MCF 10A (cell line): ENCODE measurements around the gene USP10. TPM values are rescaled to one million over a fixed set of nuclear protein-coding genes. Genes with fewer than 3 reads are reported as not detected.

Source experiments
- BruUV-seq: library from RNA; stranded (reverse); fragments of 400-500 nt; replicated peaks from 2 replicates; lab custom pipeline; 2021; lab: Mats Ljungman, UMichigan
- CTCF ChIA-PET: fragments of 300-600 bp; sonication (Branson Sonifier 250); formaldehyde crosslinking; extraction: SDS; loops from one replicate; lab custom pipeline; 2021; ENCODE audit warnings: antibody characterized with exemption, inconsistent platforms; lab: Yijun Ruan, JAX
- POLR2A ChIA-PET: fragments of 300-600, 350-650 bp; sonication (Branson Sonifier 250); formaldehyde crosslinking; extraction: SDS; loops from one replicate; lab custom pipeline; 2020; ENCODE audit warnings: antibody characterized with exemption, inconsistent platforms; lab: Yijun Ruan, JAX
- DNase-seq: peaks from one replicate; pipeline ENCODE4 v3.0.0-alpha.2; 2018; ENCODE audit not compliant: unreplicated experiment
- H3K27ac Mint-ChIP-seq: one replicate; pipeline ENCODE4 v1.8.0; 2022; ENCODE audit warnings: mild to moderate bottlenecking, low read depth, mixed read lengths; ENCODE audit not compliant: unreplicated experiment
- H3K27me3 Mint-ChIP-seq: one replicate; pipeline ENCODE4 v1.8.0; 2022; ENCODE audit warnings: mixed read lengths; ENCODE audit not compliant: insufficient read depth, unreplicated experiment
- H3K36me3 Mint-ChIP-seq: one replicate; pipeline ENCODE4 v1.8.0; 2022; ENCODE audit warnings: mild to moderate bottlenecking, moderate library complexity, mixed read lengths; ENCODE audit not compliant: insufficient read depth, unreplicated experiment
- H3K4me1 Mint-ChIP-seq: one replicate; pipeline ENCODE4 v1.8.0; 2022; ENCODE audit warnings: mixed read lengths; ENCODE audit not compliant: insufficient read depth, unreplicated experiment
- H3K4me3 Mint-ChIP-seq: one replicate; pipeline ENCODE4 v1.8.0; 2022; ENCODE audit warnings: mild to moderate bottlenecking, moderate library complexity, mixed read lengths; ENCODE audit not compliant: unreplicated experiment
- H3K9me3 Mint-ChIP-seq: one replicate; pipeline ENCODE4 v1.8.0; 2022; ENCODE audit warnings: mixed read lengths; ENCODE audit not compliant: unreplicated experiment
- CTCF ChIP-seq: fragments of 200-600 bp; IDR thresholded peaks from one replicate; pipeline ENCODE4 v1.8.0; 2022; ENCODE audit warnings: antibody characterized with exemption, mild to moderate bottlenecking; ENCODE audit not compliant: unreplicated experiment
- intact Hi-C: fragments of 100-400 bp; cut with micrococcal nuclease; formaldehyde crosslinking; loops from 2 replicates; pipeline ENCODE4 v1.14.1; 2022
- total RNA-seq: library from RNA; stranded (reverse); gene quantifications from 2 replicates; pipeline ENCODE4 v1.2.3, GENCODE V29; 2022

The USP10 gene
- total RNA-seq, 1 experiment from 2014 or later: 129 TPM

- ChIA-PET CTCF (interaction anchor here (0.6 to 2.7 kb wide), 3 partner anchors 11 to 209 kb away, joined by 3 to 13 read pairs (median 4); no protein-coding TSS in a partner anchor), POLR2A (interaction anchor here (1.1 kb wide), 1 partner anchor 13 kb away, joined by 3 read pairs; no protein-coding TSS in a partner anchor)
- intact Hi-C loops: no loop called here
- no peak for DNase-seq
- BruUV-seq: no TSS peak
- H3K36me3 Mint-ChIP-seq: peaks cover 11% of the 10 kb centered on the region
- H3K4me3 Mint-ChIP-seq: no peak overlapping the region
- no peak for TF ChIP-seq CTCF
- no peaks in the 10 kb centered on the region for H3K27me3 Mint-ChIP-seq
- peaks cover 30% of the 10 kb centered on the region for H3K4me1 Mint-ChIP-seq
- H3K27ac Mint-ChIP-seq: no peak overlapping the region
- H3K9me3 Mint-ChIP-seq: no peaks in the 10 kb centered on the region
Measured at GRCh38 chr16:84722068-84722467, 22.3 kb downstream of the USP10 start.

GRCh38 chr16:84723906-84724305 lies 24.1 kb downstream of the USP10 start:
- intact Hi-C loops: no loop called here
- no TSS peak for BruUV-seq
- no peak for TF ChIP-seq CTCF
- H3K4me1 Mint-ChIP-seq: peaks cover 27% of the 10 kb centered on the region
- POLR2A ChIA-PET: interaction anchor here (0.9 to 1.4 kb wide), 4 partner anchors 23 to 102 kb away, joined by 3 to 4 read pairs (median 3); no protein-coding TSS in a partner anchor
- H3K9me3 Mint-ChIP-seq: no peaks in the 10 kb centered on the region
- no peak for DNase-seq
- H3K27me3 Mint-ChIP-seq: no peaks in the 10 kb centered on the region
- peaks cover 6% of the 10 kb centered on the region for H3K36me3 Mint-ChIP-seq
- no peak overlapping the region for H3K27ac Mint-ChIP-seq
- CTCF ChIA-PET: interaction anchor here (0.6 to 5.7 kb wide), 10 partner anchors 10 to 286 kb away, joined by 3 to 71 read pairs (median 25); no protein-coding TSS in a partner anchor
- no peak overlapping the region for H3K4me3 Mint-ChIP-seq

GRCh38 chr16:84724606-84725309 lies 25.0 kb downstream of the USP10 start:
- Mint-ChIP-seq H3K36me3 (peaks cover 6% of the 10 kb centered on the region), H3K9me3 (no peaks in the 10 kb centered on the region), H3K27ac (no peak overlapping the region), H3K27me3 (no peaks in the 10 kb centered on the region), H3K4me3 (no peak overlapping the region), H3K4me1 (peaks cover 20% of the 10 kb centered on the region)
- BruUV-seq: no TSS peak
- intact Hi-C loops: no loop called here
- ChIA-PET POLR2A (interaction anchor here (0.6 to 3.2 kb wide), 11 partner anchors 9 to 80 kb away, joined by 3 to 19 read pairs (median 4); partner anchors contain the start of gene KLHL36), CTCF (interaction anchor here (0.6 to 5.7 kb wide), 21 partner anchors 11 to 285 kb away, joined by 3 to 71 read pairs (median 8); partner anchors contain the start of gene MEAK7)
- no peak for DNase-seq
- no peak for TF ChIP-seq CTCF

- TF ChIP-seq CTCF: no peak
- ChIA-PET CTCF (interaction anchor here (0.6 to 5.7 kb wide), 41 partner anchors 10 to 245 kb away, joined by 3 to 71 read pairs (median 6); partner anchors contain the start of gene MEAK7), POLR2A (interaction anchor here (0.6 to 3.2 kb wide), 14 partner anchors 9 to 116 kb away, joined by 3 to 19 read pairs (median 4); partner anchors contain the start of gene KLHL36)
- intact Hi-C loops: loop anchor here (1.0 to 2.0 kb wide), 4 partner anchors 13 to 214 kb away; no protein-coding TSS in a partner anchor
- Mint-ChIP-seq H3K4me1 (peaks cover 22% of the 10 kb centered on the region), H3K27me3 (no peaks in the 10 kb centered on the region), H3K27ac (no peak overlapping the region), H3K36me3 (peaks cover 5% of the 10 kb centered on the region), H3K4me3 (no peak overlapping the region), H3K9me3 (no peaks in the 10 kb centered on the region)
- no TSS peak for BruUV-seq
- DNase-seq: no peak
Measured at GRCh38 chr16:84725481-84726078, 25.8 kb downstream of the USP10 start.
